HTR-8/SVneo (cell line): ENCODE measurements around the gene METTL27.
"Not testable (repeated sequence)": the region's sequence is repeated elsewhere in the genome, so short reads cannot be mapped to it uniquely, and the experiment has no call there.

ENCODE experiments used
- DNase-seq: peaks from one replicate; pipeline ENCODE4 v3.0.0; 2011; ENCODE audit warnings: low spot score, mixed read lengths; ENCODE audit not compliant: insufficient read length
- FAIRE-seq: peaks from 2 replicates; lab custom pipeline; 2011; peaks lifted over from hg19 to GRCh38; lab: Jason Lieb, UNC

The METTL27 gene

DNA sequence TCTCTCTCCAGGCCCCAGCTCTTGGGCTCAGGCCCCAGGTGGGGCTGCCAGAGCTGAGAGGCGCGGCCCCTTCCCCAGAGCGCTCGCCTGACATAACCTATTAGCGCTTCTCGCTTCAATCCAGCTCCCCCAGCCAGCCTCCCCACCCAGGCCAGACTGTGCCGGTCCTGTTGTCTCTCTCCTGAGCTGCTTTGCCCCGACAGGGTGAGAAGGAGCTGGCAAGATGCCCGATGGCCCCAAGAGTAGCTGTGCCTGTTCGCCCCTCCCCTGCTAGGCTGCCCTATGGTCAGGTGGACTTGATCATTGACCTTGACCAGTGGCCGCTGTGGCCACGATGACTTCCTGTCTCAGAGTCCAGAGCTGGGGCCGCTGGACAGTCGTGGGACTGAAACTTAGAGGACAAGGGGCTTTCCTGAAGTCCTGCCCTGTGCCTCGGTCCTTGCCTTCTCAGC is 27.8 kb upstream of the METTL27 start:
- DNase-seq (no peak), FAIRE-seq (no peak)

DNA sequence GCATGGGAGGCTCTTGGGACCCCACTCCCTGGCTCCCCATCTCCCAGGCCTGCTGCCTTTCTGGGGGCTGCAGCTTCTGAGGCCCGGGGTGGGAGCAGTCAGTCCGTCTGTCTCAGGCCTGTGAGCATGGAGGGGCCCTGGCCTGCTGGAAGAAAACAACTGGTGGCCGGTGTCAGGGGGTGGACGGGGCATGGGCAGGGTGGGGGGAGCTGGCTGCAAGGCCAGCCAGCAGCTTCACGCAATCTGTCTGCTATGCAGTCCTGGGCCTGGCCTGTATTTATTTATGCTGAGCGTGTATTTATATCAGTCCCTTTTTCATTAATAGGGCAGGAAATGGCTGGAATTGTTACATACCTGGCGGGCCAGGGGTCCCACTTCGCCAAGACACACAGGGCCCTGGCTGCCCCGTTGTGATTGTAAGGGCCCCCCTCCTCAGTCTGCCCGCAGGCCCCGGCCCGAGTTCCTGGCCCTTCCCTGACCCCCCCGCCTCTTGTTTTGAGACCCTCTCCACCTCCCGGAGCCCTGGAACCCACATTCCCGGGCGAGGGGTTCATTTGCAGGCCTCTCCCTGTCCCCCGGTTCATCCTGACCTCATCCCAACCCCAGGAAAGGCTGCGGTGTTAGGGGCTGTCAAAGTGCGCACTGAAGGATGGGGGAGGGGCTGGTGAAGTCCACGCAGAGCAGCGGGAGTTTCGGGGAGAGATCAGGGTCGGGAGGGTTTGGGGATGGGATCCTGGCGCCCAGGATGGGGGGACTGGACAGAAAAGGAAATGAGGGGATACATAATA is 26.9 kb upstream of the METTL27 start:
- FAIRE-seq (no peak), DNase-seq (no peak)

DNA sequence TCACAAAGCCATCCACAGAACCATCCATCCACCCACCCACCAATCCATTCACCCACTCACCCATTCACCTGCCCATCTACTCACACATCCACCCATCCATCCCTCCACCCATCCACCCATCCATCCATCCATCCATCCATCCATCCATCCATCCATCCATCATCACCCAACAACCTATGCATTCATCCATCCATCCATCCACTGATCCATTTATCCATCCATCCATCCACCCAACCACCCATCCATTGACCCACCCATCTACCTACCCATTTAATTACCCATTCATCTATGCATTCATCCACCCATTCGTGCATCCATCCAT is 24.1 kb upstream of the METTL27 start:
- FAIRE-seq (no peak), DNase-seq (no peak)

DNA sequence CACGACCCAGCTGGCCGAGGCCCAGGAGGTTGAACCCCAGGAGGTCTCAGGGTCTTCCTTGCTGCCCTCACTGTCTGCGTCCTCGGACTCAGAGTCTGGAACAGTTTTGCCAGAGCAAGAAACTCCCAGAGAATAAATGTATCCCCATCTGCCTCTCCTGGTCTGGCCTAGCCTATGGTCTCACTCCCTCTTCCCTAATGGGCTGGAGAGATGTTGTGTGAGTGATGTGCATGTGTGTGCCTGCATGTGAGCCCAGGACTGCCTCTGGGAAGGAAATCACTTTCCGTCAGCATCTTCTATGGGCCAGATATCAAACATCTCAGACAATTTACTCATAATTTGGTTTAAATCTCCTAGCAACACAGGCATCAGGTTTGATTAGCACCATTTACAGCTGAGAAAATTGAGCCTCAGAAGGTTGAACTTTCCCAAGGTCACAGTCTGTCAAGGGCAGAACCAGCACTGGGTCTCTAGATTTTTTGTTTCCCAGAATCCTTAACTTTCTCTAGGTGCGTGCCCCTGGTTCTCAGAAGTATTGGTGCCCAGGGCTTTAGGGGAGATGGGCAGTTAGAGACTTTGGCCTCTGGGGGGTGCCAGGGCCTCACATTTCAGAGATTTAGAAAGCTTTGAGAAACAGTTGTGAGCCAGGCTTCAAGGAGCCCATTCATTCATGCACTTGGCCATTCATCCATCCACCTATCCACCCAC is 23.6 kb upstream of the METTL27 start:
- DNase-seq (peak; percentile 21), FAIRE-seq (no peak)

DNA sequence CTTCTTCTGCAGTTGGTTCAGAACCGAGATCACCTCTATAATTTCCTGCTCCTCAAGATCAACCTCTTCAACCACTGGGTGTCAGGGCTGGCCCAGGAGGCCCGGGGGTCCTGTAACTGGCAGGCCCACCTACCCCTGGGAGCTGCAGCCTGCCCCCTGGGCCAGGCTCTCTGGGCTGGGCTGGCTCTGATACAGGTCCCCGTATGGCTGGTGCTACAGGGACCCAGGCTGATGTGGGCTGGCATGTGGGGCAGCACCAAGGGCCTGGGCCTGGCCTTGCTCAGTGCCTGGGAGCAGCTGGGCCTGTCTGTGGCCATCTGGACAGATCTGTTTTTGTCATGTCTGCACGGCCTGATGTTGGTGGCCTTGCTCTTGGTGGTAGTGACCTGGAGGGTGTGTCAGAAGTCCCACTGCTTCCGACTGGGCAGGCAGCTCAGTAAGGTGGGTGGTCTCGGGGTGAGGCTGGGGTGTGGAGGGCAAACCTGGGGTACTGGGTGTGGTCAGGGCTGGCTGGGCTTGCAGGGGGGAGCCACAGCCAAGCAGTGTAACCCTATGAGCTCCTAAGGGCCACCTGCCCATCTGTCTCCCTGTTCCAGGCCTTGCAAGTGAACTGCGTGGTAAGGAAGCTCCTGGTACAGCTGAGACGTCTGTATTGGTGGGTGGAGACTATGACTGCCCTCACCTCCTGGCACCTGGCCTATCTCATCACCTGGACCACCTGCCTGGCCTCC is 22.8 kb upstream of the METTL27 start:
- no peak for DNase-seq

DNA sequence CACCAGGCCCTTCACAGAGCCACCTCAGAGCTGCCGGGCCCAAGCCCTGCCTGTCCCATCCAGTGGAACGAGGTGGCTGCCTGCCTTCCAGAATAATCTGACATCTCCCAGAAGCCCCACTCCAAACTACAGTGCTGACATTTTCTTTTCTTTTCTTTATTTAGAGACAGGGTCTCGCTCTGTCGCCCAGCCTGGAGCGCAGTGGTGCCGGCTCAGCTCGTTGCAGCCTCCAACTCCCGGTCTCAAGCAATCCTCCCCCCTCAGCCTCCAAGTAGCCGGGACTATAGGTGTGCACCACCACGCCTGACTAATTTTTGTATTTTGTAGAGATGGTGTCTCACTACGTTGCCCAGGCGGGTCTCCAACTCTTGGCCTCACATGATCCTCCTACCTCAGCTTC is 19.0 kb upstream of the METTL27 start:
- DNase-seq (no peak), FAIRE-seq (no peak)

More for the DNA sequence above, 22.8 kb upstream of the METTL27 start:
- no peak for FAIRE-seq

DNA sequence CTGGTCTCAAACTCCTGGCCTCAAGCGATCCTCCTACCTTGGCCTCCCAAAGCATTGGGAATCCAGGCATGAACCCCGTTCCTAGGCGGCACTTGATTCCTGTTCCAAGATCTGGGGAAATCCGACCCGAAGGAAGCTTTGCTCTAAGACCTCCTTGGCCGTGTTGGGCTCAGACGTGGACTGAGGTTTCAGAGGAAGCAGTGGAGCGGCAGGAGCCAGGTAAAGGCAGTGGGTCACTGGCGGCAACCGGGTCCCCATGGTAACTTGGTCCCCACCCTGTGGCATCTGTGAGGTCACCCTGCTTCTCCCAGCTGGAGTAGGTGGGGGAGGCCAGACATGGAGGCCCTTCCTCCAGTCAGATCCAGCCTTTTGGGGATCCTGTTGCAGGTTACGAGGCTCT is 18.5 kb upstream of the METTL27 start, which contains the start of gene TMEM270:
TSS of gene TMEM270 (plus strand) at position 301 of the 400 bp plus-strand sequence. CDS start at position 337, 36 bp downstream.
- no peak for FAIRE-seq
- DNase-seq, result no peak

DNA sequence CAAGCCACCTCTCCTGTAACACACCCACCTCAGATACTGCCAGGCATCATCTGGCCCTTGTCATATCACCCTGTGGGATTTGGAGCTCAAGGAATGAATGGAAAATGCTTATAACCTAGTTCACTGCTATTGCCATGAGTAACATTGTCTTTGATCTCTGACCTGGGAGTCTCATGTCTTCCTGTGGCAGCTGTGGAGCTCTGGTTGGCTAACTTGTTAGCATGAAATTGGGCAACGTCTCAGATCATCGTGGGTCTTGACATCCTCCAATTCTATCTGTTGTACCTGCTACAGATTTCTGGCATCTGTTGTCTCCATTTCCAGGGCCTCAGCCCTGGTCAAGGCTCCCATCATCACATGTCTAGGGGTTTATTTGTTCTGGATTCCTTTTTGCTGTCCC is 16.5 kb upstream of the METTL27 start:
- DNase-seq (no peak), FAIRE-seq (no peak)

DNA sequence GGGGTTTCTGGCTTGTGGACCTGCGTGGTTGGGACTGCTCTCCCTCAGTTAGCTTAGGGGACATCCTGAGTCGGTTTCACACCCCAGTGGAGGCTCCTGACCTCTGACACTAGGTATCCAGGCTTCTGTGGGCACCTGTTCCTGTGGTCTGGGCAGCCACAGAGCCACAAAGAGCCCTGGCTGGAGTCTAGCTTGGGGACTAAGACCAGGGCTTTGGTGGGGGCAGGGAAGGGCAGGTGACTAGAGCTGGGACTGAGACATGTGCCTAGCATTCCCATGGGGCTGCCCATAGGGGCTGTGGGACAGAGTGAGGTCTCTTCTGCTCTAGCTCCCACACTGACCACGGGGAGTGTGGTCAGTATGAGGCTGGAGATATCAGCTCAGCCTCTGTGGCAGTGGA is 14.6 kb upstream of the METTL27 start:
- DNase-seq, result no peak
- FAIRE-seq, result no peak

DNA sequence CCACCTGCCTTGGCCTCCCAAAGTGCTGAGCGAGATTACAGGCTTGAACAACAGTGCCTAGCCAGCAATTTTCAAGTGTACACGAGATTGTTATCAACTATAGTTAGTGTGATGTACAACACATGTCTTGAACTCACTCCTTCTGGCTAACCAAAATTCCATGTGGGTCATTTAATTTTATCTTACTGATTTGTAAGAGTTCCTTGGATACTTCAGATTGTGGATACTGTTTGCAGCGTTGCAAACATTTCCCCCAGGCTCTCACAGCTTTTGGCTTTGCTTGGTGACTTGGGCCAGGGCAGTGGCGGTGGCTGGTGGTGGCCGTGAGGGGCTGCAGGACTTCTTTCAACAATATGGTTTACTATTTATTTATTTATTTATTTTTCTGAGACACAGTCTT is 10.2 kb upstream of the METTL27 start:
- FAIRE-seq (no peak), DNase-seq (no peak)

DNA sequence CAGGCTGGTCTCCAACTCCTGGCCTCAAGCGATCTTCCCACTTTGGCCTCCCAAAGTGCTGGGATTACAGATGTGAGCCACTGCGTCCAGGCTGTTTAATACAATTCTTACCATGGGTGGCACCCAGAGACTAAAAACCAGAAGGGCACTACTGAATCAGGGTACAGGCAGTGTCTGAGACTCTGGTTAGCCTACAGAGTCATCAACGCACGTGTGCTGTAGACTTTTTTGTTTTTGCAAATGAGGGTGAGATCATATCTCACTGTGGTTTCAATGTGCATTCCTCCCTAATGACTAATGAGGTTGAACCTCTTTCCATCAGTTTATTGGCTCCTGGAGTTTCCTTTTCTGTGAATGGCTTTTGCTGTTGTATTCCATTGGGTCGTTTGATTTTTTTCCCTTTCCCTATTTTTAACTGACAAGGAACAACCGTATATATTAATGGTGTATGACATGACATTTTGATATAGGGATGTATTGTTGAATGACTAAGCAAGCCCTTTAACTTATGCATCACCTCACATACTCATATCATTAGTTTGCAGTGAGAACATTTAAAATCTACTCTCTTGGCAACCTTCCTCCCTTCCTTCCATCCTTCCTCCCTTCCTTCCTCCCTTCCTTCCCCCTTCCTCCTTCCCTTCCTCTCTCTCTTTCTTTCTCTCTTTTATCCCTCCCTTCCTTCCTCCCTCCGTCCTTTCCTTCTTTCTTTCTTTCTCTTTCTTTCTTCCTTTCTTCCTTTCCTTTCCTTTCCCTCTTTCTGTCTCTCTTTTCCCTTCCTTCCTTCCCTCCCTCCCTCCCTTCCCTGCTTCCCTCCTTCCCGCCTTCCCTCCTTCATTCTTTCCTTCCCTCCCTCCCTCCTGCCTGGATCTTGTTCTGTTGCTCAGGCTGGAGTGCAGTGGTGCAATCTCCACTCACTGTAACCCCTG is 9.4 kb upstream of the METTL27 start:
- DNase-seq (peak; percentile 67), FAIRE-seq (no peak)

DNA sequence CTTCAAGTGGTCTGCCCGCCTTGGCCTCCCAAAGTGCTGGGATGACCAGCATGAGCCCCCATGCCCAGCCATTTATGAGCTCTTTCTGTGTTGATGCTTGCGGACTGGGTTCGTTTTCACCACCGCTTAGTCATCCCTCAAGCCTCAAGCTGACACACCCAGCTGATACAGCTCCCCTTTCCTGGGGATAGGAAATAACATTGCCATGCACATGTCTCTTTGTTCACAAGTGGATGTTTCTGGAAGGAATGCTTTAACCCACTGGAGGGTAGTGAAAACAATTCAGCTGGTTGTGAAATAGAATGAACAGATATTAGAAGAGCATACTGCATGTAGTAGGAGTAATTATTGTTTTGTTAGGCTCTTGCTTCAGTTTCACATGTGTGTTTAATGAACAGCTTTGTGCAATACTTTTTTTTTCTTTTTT is 8.5 kb upstream of the METTL27 start:
- peak; percentile 71 for DNase-seq
- no peak for FAIRE-seq

DNA sequence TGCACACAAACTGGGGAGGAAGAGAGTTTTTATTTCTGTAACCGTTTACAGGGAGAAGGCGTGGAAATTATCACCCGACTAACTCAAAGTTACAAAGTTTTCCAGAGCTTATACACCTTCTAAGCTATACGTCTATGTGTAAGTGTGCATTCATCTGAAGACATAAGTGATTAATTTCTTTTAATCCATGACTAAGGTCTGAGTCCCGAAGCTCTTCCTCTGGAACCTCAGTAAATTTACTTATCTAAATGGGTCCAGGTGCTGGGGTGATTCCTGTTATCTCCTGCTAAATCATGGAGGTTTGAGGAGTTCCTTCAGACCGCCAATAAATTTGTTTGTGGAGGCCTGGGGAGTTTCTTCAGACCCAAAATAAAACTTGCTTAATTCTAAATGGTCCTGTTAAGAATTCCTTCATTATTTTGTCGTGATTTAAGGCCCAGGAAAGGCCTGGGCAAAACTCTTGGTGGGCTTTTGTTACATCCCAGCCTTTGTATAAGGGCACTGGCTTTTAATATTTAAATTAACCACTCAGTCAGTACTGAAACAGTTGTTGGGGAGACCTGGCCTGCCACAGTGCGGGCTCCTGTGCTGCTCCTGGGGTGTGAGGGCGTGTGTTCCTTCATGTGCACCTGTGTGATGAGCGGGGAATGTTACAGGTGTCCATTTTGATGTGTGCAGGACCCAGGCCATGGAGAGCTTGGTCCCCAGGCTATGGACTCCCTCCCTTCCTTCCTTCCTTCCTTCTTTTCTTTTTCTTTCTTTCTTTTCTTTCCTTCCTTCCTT is 5.8 kb upstream of the METTL27 start:
- DNase-seq (no peak), FAIRE-seq (no peak)

DNA sequence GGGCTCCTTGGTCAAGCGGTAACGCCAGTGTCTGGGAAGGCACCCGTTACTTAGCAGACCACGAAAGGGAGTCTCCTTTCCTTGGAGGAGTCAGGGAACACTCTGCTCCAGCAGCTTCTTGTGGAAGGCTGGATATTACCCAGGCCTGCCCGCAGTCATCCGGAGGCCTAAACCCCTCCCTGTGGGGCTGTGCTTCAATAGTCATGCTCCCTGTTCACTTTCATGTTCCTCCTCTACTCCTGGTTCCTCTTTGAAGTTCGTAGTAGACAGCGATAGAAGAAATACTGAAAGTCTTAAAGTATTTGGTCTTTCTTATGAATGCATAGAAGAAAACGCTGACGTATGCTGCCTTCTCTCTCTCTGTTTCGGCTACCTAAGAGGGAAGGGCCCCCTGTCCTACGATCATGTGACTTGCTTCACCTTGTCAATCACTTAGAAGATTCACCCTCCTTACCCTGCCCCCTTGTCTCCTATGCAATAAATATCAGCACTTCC is 3.4 kb upstream of the METTL27 start:
- not testable (repeated sequence) for DNase-seq, FAIRE-seq

DNA sequence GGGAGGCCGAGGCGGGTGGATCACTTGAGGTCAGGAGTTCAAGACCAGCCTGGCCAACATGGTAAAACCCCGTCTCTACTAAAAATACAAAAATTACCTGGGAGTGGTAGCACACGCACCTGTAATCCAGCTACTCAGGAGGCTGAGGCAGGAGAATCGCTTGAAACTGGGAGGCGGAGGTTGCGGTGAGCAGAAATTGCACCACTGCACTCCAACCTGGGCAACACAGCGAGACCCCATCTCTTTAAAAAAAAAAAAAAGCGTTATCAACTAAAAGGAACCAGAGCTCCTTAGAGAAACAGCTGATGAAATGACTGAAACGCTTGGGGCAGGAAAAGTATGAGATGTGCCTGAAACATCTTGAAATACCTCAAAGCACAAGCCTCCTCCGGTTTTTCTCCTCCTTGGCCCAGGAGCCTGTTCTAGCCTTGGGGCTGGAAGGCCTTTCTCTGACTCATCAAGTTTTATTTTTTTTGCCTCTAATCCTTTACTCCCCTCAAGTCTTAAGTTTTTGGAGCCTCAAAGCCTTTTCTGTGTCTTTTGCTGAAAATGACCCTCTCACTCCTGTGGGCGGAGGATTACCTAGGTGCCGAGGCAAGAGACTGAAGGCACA is 2.6 kb upstream of the METTL27 start:
- no peak for FAIRE-seq

DNA sequence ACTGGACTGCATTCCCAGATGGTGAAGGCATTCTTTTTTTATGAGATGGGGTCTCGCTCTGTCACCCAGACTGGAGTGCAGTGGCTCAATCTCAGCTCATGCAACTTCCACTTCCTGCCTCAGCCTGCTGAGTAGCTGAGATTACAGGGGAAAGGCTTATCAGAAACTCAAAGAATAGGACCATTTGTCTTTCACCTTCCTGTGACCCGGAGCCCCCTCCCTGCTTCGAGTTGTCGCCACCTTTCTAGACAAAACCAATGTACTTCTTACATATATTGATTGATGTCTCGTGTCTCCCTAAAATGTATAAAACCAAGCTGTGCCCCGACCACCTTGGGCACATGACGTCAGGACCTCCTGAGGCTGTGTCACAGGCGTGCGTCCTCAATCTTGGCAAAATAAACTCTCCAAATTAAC is 1.8 kb upstream of the METTL27 start:
- DNase-seq (no peak), FAIRE-seq (no peak)

More for the DNA sequence above, 2.6 kb upstream of the METTL27 start:
- no peak for DNase-seq

DNA sequence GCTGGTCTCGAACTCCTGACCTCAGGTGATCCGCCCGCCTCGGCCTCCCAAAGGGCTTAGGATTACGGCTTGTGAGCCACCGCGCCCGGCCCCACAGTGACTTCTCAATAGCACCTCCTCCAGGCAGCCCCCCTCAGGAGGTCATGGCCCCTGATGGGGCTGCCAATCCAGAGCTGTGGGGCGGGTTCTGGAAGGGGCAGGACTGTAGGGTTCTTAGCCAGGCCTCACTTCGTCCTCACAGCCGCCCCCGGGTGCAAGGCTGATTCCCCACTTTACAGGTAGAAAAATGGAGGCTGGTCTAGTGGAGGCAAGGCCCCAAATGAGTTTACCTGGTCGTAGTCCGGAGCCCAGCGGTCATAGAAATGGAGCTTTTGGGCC is 638 bp downstream of the METTL27 start:
- no peak for FAIRE-seq
- DNase-seq, result no peak

DNA sequence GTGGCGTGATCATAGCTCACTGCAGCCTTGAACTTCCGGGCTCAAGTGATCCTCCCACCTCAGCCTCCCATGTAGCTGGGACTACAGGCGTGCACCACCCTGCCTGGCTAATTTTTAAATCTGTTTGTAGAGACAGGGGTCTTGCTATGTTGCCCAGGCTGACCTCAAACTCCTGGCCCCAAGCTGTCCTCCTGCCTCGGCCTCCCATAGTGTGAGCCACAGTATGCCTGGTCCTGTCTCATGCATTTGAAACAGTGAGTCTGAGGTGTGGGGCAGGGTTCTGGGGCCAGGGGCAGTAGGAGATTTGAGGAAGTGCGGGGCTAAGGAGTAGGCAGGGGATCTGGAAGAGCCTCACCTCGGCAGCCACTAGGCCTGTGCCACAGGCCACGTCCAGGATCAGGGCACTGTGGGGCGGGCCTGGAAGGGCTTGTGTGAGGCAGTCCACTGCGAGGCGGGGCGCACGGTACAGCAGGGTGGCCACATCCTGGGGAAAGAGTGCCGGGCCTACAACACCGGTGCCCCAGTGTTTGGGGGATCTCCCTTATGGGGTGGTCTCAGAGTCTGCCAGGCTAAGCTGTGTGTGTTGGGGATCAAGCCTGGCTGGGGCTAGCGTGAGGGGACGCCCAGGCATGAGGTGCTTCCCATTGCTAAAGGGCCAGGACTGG is 1.5 kb downstream of the METTL27 start:
- no peak for DNase-seq
- no peak for FAIRE-seq
